Hematopoietic multipotent progenitor cell treated with erythropoietin and hydrocortisone succinate and interleukin-3 and kit ligand, for 15 days (in vitro differentiated cells): ENCODE data around the gene MC3R.
A peak's percentile ranks its signal among the peaks of the same experiment; 100 is the strongest.
"Not testable (repeated sequence)": the region's sequence is repeated elsewhere in the genome, so short reads cannot be mapped to it uniquely, and the experiment has no call there.

Experiments used
- DNase-seq: peaks from one replicate; pipeline ENCODE4 v3.0.0-alpha.2; 2015; ENCODE audit warnings: low spot score

Gene MC3R

DNA sequence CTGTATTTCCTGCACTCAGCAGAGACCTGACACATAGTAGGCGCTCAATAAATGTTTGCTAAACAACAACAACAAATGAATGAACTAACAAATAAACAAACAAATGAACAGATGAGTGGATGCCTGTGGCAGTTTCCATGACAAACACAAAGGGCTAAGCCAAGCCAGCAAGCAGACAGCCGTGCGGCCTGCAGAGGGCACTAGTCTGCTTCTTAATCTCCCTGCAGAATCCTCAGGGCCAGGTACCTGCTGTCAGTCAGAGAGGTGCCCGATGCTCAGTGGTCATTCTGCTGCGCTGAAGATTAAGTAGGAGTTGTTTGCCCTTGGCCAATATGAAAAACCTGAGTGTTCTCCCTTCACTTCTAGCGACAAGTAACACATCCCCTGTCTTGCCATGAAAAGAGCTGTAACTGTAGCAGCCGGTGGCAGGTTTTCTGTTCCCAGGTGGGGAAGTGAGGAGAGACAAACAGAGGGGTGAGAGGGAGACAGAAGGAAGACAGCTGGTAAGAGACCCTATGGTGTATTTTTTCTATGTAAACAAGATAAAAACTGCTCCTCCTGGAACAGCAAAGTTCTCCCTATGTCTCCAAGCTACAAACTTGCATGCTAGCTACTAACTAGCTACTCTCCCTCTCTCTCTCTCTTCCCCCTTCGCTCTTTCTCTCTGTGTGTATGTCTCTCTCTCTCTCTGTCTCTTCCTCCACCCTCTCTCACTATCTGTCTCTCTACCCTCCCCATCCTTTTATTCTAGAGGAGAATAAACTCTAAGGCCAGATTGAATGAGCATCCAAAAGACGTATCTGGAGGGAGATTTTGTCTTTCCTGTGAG lies at the start of gene MC3R:
Gene MC3R (plus strand): TSS at position 779 of the 829 bp plus-strand sequence. CDS start 112 bp downstream, outside the sequence.
- peak; percentile 41 for DNase-seq

DNA sequence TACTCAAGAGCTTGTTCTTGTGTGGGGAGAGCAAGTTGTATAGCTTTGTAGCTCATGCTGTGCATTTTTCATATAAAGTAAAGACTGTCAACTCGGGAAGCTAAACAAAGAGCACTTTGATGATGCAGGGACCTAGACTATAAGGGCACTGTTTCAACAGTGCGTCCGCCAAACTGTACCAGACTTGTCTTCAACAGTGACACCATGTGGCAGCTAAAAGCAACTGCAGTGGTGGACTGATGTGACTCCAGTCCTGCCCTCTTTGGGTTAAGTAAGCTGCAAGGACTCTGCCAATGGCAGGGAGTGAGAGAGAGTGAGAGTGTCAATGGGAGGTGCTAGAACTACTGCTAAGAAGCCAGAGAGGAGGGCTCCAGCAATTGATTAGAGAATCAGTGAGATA lies 48.1 kb upstream of the MC3R start:
- no peak for DNase-seq

DNA sequence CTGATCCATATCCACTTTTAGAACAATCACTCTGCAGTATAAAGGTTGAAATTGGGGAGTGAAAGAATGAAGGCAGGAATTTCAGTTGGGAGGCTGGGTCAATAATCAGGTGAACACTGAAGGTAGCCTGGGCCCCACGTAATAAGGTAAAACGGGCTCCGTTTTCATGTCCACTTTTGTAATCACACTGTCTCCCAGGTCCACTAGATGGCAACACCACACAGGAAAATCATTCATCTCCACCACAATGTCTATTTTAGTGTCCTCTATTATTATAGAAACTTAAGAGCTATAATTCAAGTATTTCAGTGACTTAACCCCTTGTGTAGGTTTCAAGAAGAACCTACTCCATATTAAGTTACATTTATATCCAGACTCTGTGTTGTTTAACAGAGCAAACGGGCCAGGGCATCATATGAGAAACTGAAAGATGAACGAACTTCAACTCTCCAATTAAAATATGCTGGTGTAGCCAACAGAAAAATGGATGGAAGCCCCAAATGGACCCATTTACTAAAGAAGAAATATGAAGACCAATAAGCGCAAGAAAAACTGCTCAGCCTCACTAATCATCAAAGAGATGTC lies 45.9 kb upstream of the MC3R start:
- no peak for DNase-seq

DNA sequence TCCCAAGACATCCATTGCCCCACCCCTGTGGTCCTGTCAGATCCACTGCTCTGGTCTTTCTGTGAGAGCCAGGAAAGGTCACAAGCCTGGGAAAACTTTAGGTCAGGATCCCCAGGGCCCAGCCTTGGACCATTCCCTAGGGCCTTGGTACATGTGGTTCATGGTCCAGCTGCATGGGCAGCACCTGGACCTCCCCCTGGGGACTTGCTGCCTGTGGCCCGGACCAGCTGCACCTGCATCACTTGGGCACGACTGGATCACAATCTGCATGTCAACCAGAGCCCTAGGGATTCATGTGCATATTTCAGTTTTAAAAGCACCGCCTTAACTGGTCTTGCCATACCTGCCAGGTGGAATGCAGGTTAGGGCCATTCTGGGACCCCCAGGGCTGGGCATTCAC lies 44.3 kb upstream of the MC3R start:
- DNase-seq: no peak

DNA sequence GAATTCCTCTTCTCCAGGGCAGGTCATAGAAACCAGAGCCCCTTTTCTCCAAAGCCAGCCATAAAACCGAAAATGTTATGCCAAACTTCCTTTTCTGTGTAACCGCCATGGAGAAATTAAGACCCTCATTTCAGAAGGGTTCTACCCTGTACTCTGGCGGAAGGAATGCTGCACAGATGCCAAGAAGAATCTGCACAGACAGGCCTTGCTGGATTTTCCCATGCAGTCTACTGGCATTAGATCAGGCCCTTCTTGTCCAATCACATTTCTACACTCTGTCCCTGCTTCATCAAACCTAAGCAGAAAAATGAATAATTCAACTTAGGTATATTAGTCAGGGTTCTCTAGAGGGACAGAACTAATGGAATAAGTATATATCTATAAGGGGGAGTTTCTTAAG lies 43.2 kb upstream of the MC3R start:
- DNase-seq: no peak

DNA sequence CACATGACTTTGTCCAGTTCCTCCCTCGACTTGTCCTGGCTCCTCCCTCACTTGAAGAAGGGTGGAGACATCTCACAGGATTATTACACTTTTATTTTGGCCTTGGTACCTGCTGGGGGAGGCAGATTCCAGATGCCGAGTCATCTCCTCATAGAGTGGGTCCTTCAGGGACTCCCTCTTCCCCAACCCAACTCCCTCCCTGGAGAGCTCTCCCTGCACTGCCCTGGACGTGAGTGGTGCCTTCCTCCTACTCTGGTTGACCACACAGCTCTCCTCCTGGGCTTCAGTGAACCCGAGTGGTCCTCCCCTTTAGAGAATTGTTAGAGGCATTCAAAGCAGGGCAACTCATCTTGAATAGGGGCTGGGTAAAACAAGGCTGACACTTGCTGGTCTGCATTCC lies 40.9 kb upstream of the MC3R start:
- no peak for DNase-seq

DNA sequence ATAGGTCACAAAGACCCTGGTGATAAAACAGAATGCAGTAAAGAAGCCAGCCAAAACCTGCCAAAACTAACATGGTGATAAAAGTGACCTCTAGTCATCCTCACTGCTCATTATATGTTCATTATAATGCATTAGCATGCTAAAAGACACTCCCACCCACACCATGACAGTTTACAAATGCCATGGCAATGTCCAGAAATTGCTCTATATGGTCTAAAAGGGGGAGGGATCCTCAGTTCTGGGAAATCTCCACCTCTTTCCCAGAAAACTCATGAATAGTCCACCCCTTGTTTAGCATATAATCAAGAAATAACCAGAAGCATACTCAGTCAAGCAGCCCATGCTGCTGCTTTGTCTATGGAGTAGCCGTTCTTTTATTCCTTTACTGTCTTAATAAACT lies 40.4 kb upstream of the MC3R start:
- DNase-seq: no peak

DNA sequence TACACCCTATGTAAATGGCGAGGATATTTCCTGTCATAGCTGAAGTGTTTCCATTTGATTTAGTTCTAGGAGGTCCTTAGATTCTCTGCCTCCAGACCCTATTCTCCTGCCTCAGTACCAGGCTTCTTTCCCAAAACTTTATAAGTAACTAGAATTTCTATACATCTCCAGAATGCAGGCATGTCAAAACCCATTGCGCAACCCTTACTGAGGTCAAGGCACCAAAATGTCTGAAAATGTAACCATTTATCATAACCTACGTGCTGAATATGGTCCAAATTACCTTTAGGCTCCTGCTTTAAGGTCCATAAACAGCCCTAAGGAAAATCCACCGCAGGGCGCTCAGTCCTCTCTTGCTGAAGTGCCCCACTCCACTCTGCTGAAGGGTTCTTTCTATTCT lies 37.5 kb upstream of the MC3R start:
- no peak for DNase-seq

DNA sequence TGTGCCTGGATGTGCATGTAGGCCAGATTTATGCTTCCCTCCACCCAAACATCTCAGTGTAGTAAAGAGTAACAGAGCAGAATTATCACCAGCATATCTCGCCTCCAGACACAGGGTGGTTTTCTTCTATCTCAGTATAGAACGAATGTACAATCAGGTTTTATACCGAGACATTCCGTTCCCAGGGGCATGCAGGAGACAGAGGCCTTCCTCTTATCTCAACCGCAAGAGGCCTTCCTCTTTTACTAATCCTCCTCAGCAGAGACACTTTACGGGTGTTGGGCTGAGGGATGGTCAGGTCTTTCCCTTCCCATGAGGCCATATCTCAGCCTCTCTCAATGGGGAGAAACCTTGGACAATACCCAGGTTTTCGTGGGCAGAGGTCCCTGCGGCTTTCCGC lies 36.4 kb upstream of the MC3R start:
- no peak for DNase-seq

DNA sequence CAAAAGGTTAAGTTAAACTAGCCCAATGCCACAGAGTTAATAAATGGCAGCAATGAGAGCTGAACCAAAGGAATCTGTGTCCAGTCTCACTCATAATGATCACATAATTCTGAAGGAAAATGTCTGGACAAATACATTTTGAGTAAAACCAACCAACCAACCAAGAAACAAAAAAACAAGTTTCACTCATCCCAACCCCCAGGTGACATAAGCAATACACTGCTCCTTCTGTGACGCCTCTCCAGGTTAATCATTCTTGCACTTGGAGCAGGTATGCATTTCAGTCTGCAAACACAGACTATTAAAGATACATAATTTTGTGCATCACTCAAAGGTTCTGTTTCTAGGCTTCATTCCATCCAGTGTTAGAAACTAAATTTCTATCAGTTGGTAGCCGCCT lies 35.2 kb upstream of the MC3R start:
- DNase-seq: no peak

DNA sequence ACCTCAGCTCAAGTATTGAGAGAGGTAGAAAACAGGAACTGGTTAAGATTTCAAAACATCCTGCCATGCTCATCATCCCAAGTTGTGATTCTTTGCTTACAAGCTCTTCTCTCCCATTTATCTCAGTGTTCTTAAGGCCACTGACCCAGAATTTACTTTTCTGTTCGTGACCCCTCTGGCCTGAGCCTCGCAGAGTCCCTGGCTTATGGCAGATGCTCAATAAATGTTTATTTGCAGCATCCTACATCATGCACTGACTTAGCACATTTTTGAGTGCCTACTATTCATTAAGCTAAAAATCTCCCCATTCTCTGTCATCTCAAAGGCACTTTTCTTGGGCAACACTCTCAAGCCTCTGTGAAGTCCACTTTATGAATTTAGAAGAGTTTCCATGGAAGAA lies 33.4 kb upstream of the MC3R start:
- DNase-seq: no peak

DNA sequence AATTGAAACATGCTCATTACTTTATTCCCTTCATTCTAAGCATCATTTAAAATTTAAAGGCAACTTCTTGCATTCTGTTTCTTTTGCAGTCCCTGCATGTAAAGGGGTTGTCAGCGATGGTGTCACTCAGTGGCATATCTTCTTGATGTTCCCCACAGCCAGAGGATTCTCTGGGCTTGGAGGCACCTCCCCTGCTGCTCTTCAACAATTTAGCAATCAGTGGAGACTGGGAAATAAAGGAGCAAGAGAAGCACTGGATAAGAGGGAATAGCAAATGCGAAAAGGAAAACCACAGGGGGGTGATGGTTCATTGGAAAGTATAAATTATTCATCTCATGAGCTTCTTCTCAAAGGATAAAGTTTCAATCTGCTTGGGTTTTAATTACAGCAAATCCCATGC lies 30.7 kb upstream of the MC3R start:
- DNase-seq: no peak

DNA sequence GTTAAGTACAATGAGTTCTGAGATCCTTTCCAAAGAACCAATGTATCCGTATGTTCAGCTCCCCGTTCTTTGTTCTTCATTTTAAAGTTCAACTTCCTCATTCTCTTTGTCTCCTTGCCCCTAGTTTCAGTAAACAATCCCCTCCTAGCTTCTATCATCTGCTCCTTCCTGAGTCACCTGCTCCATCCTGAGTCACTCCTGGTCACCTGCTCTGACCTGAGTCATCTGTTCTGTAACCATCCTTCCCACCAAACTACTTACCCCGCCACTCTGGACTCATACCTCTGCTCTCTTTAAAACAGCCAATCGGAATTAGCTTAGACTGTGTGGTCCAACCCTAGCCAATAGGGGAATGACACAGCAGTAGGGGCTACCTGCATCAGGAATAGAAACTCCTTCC lies 27.3 kb upstream of the MC3R start:
- DNase-seq: not testable (repeated sequence)

DNA sequence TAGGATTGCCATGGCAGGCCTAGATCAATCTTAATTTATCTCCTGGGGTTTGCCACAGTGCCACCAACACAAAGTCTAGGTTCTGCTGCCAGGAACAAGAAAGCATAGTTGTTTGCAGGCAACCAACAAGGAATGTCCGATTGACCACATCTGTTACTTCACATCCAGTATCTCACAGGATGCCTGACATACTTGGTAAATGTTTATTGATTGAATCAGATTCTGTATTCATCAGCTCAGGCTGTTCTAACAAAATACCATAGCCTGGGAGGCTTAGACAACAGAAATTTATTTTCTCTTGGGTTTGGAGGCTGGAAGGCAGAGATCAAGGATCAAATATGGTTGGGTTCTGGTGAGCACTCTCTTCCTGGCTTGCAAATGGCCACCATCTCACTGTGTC lies 26.3 kb upstream of the MC3R start:
- DNase-seq: no peak

DNA sequence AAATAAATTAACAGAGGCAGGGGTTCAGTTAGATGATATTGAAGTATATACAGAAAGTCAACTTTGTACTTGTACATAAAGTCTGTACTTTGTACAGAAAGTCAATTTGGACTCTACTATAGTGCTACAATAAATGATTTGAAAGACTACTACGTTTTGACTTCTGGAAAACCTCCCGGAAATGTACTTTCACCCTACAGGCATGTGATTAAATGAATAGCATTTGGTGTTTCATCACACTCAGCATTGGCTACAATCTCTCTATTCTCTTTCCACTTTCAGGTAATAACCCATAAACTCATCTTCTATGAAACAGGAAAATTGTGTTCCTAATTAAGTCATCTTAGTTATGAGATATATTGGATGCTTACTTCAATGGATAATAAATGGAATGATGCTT lies 25.6 kb upstream of the MC3R start:
- no peak for DNase-seq

DNA sequence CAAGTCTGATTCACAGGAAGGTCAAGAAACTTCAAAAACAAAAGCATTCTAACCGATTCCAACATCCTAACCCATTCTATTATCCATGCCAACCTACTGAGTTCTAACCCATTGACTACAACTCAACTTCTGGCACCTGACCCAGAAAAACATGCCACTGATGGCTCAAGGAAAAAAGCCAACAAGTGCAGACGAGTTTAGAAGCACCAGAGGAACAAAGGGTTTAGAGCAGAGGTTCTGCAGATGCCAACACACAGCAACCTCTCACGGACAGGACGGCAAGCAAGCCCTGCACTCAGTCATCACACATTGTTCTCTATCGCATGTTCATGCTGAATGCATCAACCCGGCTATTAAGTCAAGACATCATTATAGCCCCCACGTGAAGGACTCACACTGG lies 25.2 kb upstream of the MC3R start:
- DNase-seq: no peak

DNA sequence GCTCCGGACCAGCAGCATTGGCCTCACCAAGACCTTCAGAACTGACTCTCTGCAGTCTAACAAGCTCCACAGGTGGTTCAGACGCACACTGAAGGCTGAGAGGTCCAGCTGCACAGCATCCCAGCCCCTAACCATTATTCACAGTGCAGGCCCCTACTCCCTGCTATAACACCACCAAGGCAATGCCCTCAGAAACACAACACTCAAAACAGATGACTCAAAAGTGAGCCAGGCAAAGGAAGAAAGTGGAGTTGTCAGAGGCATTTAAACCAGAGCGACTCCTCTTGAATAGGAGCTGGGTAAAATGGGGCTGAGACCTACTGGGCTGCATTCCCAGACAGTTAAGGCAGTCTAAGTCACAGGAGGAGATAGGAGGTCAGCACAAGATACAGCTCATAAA lies 20.5 kb upstream of the MC3R start:
- no peak for DNase-seq

DNA sequence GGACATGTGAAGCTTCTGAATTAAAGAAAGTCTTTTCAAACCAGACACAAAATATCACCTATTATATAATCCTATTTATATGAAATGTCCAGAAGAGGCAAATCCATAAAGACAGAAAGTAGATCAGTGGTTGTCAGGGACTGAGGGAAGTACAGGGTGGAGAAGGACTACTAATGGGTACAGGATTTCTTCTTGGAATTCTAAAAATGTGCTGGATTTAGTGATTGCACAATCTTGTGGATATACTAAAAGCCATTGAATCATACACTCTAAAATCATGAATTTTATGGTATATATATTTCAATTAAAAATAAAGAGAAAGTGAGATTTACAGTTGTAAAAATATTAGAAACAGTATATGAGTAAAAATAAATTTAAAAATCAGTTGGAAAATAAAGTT lies 18.7 kb upstream of the MC3R start:
- DNase-seq: no peak

DNA sequence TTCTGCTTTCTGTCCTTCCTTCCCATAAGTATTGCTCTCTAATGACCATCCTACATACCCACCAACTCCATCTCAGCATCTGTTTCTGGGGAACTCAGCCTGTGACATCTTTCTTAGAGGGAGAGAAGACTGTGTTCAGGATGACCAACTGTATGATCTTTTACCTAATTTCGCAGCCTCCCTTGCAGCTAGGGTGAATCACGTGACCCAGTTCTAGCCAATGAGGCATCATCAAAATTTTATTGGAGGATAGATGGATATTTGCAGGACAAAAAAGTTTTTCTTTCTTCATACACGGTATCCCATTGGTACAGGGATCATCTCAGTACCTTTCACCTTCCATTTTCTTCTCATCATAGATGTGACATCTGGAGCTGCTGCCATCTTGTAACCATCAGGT lies 14.4 kb upstream of the MC3R start:
- DNase-seq: no peak

DNA sequence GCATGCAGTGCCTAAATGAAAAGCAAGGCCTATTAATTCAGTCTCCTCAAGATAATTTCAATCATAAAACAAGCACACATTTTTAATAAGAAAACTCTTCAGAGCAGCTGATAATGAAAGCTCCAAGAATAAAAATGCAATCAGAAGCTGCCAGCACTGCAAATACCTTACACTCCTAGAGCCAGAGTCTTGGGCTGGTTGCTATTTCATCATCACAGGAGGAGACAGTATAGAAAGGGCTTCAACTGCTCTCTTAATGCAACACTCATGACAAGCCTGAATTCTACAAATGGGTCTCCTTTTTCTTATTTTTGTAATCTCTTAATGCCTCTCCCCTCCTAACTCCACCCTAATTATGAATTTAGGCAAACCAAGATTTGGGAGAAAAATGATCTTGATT lies 11.2 kb upstream of the MC3R start:
- DNase-seq: no peak

DNA sequence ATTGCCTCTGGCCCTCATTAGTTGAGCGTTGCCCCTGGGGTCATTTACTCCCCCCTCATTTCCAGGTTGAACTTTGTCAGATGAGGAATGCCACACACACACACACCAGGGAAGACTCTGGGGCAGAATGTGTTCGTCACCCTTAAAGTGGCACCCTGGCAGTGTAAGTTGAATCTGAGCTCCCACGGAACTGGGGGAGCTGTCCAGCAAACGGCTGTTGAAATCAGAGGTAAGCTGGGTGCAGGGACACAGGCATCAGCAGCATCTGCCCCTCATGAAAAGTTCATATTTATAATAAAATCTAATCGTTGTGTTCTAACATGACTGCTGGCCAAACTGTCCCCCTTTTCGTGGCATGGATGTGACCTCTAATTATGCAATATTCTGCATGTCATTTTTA lies 4.3 kb upstream of the MC3R start:
- no peak for DNase-seq

DNA sequence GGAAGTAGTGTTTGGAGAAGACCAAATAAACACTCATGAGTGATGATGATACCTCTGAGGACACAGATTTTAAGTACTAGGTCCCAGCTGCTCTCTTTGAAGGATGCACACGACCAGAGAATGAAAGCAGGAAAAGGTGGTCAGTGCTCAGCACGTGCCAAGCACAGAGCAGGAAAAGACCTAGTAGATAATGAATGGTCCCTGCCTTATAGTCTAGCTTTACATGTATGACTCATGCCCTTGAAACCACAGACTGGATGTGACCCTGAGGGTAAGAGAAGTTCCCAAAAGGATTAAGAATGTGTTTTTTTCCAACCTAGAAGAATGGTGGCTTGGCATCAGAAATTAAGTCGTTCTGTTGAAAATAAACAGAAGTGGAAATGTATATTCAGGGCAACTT lies 2.8 kb upstream of the MC3R start:
- DNase-seq: no peak

DNA sequence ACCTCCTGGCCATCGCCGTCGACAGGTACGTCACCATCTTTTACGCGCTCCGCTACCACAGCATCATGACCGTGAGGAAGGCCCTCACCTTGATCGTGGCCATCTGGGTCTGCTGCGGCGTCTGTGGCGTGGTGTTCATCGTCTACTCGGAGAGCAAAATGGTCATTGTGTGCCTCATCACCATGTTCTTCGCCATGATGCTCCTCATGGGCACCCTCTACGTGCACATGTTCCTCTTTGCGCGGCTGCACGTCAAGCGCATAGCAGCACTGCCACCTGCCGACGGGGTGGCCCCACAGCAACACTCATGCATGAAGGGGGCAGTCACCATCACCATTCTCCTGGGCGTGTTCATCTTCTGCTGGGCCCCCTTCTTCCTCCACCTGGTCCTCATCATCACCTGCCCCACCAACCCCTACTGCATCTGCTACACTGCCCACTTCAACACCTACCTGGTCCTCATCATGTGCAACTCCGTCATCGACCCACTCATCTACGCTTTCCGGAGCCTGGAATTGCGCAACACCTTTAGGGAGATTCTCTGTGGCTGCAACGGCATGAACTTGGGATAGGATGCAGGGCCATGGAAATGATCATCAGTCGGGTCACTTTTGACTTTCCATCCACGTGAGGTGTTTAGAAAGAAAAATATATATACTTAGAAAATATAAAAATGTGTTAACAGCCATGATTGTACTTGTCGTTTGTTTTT lies 868 bp downstream of the MC3R start:
- no peak for DNase-seq
